HepG2 (cell line): ENCODE data around the gene NGEF. TPM values are rescaled to one million over a fixed set of nuclear protein-coding genes. Genes with fewer than 3 reads are reported as not detected.
A peak's percentile ranks its signal among the peaks of the same experiment; 100 is the strongest.

ENCODE experiments used
- BORCS8-MEF2B ChIP-seq: sonication (generic); formaldehyde crosslinking; IDR thresholded peaks from 2 replicates; pipeline ENCODE4 v1.8.0; 2022; ENCODE audit warnings: mild to moderate bottlenecking, missing genetic modification reagents
- MEIS2 ChIP-seq: sonication (generic); formaldehyde crosslinking; IDR thresholded peaks from 2 replicates; pipeline ENCODE4 v1.9.0; 2021; ENCODE audit warnings: mild to moderate bottlenecking, missing genetic modification reagents
- SIN3B ChIP-seq: fragments of 150-350 bp; IDR thresholded peaks from 2 replicates; pipeline ENCODE4 v1.6.1; 2014; ENCODE audit warnings: low read length
- SRSF9 ChIP-seq: fragments of 200-400 bp; formaldehyde crosslinking; IDR thresholded peaks from 2 replicates; pipeline ENCODE4 v1.6.1; 2018; ENCODE audit warnings: borderline replicate concordance, mild to moderate bottlenecking, low read depth, low read length; ENCODE audit not compliant: insufficient read depth, poor library complexity, severe bottlenecking
- ZFX ChIP-seq: sonication (generic); formaldehyde crosslinking; IDR thresholded peaks from 2 replicates; pipeline ENCODE4 v1.4.0; 2020; ENCODE audit warnings: mild to moderate bottlenecking, low read depth, missing genetic modification reagents, moderate library complexity
- ZIK1 ChIP-seq: sonication (generic); formaldehyde crosslinking; IDR thresholded peaks from 2 replicates; pipeline ENCODE4 v1.5.0; 2020; ENCODE audit warnings: mild to moderate bottlenecking, low read depth, missing genetic modification reagents, borderline replicate concordance
- ZNF292 ChIP-seq: sonication (generic); formaldehyde crosslinking; IDR thresholded peaks from 2 replicates; pipeline ENCODE4 v1.8.1; 2022; ENCODE audit warnings: mild to moderate bottlenecking, low read depth, missing genetic modification reagents, borderline replicate concordance
- polyA plus RNA-seq, 8 experiments: library from polyadenylated mRNA; depleted of rRNA in 3 of 8; stranded (reverse) in 7 of 8; unstranded in 1 of 8; fragments of >200 nt; fragmentation: Illumina TruSeq in 4 of 8; extraction: Trizol in 4 of 8; gene quantifications; 2 replicates each; pipeline versions ENCODE4 v1.2.1 to v1.2.3, GENCODE V29; 2011 to 2016; ENCODE audit warnings: low read depth in 4 of 8, missing spikeins in 1 of 8, mixed read lengths in 1 of 8; ENCODE audit not compliant: insufficient read depth in 1 of 8
- total RNA-seq, 5 experiments: library from RNA; depleted of rRNA; stranded (reverse); fragments of >200 nt; fragmentation: Illumina TruSeq; extraction: Trizol; gene quantifications; 2 replicates each; pipeline ENCODE4 v1.2.3, GENCODE V29; 2016; ENCODE audit warnings: low read depth in 1 of 5
- TF ChIP-seq, protein P1 (sequence below): sonication (generic); formaldehyde crosslinking; IDR thresholded peaks from 2 replicates; pipeline ENCODE4 v1.4.0; 2020; ENCODE audit warnings: mild to moderate bottlenecking, missing genetic modification reagents
- TF ChIP-seq, protein P2 (sequence below): sonication (generic); formaldehyde crosslinking; IDR thresholded peaks from 2 replicates; pipeline ENCODE4 v1.4.0; 2020; ENCODE audit warnings: missing genetic modification reagents, borderline replicate concordance
- TF ChIP-seq, protein P3 (sequence below): sonication (generic); formaldehyde crosslinking; IDR thresholded peaks from 2 replicates; pipeline ENCODE4 v1.5.1; 2020; ENCODE audit warnings: mild to moderate bottlenecking, moderate library complexity, missing genetic modification reagents
- TF ChIP-seq, protein P4 (sequence below): sonication (generic); formaldehyde crosslinking; IDR thresholded peaks from 2 replicates; pipeline ENCODE4 v1.9.0; 2021; ENCODE audit warnings: missing genetic modification reagents, borderline replicate concordance

The NGEF gene
- total and polyA plus RNA-seq, 2 of the 13 experiments (the other 11 are each of a cell fraction or from before 2014, with no cell fraction given), result 14.4 to 36.9 TPM

DNA sequence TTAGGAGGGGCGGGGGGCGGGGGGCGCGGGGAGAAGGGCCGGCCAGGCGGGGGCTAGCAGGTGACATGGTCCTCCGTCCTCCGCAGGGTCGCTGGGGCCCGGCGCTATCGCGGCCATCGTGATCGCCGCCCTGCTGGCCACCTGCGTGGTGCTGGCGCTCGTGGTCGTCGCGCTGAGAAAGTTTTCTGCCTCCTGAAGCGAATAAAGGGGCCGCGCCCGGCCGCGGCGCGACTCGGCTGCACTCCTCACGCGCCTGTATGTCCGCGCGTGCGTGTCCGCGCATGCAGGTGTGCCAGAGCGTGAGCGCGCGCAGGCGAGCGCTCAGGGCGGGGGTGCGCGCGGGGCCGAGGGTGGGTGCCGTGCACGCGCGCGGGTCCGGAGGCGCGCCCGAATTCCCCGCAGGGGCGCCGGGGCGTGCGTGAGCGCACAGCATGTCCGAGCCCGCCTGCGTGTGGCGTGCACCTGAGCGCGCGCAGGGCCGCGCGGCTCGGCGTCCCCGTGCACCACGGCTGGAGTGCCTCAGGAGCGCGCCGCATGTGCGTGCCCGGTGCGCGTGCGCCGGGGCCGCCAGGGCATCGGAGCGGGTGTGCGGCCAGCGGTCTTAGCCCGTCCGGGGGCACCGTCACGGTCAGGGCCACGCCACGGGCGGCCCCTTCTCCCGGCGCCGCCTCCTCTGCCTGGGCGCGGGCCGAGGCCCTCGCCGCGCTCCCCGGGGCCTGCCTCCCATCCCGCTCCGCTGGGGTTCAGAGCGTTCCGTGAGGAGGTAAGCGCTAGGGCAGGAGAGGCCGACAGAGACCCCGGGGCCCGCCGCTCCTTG lies 136.7 kb downstream of the NGEF start (continued):
- TF ChIP-seq, protein P1, sequence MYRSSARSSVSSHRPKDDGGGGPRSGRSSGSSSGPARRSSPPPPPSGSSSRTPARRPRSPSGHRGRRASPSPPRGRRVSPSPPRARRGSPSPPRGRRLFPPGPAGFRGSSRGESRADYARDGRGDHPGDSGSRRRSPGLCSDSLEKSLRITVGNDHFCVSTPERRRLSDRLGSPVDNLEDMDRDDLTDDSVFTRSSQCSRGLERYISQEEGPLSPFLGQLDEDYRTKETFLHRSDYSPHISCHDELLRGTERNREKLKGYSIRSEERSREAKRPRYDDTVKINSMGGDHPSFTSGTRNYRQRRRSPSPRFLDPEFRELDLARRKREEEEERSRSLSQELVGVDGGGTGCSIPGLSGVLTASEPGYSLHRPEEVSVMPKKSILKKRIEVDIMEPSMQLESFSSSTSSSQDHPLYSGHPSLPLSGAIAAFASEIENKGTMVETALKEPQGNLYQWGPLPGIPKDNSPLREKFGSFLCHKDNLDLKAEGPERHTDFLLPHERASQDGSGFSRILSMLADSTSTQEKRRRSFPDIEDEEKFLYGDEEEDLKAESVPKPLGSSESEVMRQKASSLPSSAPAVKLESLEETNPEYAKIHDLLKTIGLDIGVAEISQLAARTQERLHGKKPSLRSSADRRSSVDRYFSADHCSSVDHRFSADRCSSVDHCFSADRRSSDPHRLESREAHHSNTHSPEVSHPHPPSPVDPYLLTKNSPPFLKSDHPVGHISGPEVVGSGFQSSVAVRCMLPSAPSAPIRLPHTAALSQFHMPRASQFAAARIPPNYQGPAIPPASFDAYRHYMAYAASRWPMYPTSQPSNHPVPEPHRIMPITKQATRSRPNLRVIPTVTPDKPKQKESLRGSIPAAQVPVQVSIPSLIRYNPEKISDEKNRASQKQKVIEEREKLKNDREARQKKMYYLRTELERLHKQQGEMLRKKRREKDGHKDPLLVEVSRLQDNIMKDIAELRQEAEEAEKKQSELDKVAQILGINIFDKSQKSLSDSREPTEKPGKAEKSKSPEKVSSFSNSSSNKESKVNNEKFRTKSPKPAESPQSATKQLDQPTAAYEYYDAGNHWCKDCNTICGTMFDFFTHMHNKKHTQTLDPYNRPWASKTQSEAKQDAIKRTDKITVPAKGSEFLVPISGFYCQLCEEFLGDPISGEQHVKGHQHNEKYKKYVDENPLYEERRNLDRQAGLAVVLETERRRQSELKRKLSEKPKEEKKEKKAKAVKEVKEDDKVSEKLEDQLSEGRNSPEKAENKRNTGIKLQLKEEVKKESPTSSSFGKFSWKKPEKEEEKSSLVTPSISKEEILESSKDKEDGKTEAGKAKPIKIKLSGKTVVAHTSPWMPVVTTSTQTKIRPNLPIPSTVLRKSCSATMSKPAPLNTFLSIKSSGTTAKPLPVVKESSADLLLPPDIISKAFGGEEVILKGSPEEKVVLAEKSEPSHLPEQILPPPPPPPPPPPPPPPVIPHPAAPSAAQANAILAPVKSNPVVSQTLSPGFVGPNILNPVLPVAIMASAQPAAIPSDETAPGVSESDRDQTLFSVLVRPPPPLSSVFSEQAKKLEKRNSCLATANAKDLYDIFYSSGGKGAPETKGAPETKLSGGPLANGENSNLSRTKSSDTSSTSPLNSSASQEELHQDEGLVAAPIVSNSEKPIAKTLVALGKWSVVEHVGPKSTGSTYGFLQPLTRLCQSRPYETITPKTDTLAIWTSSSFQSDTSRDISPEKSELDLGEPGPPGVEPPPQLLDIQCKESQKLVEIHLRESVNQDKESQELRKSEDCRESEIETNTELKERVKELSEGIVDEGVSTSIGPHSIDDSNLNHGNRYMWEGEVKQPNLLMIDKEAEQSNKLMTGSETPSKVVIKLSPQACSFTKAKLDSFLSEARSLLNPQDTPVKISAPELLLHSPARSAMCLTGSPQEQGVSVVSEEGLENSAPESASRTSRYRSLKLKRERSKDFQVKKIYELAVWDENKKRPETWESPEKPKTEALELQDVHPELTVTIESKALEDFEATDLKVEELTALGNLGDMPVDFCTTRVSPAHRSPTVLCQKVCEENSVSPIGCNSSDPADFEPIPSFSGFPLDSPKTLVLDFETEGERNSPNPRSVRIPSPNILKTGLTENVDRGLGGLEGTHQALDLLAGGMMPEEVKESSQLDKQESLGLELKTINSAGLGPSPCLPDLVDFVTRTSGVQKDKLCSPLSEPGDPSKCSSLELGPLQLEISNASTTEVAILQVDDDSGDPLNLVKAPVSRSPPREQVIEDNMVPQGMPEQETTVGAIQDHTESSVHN (CRISPR knock-in tag), result no peak
- TF ChIP-seq MEIS2 (CRISPR knock-in tag) (no peak), SIN3B (no peak), ZFX (CRISPR knock-in tag) (peak; percentile 82), ZIK1 (no peak; the same call in 1 of the 2 replicates), BORCS8-MEF2B (CRISPR knock-in tag) (no peak), ZNF292 (no peak), SRSF9 (no peak)
- TF ChIP-seq, protein P2, sequence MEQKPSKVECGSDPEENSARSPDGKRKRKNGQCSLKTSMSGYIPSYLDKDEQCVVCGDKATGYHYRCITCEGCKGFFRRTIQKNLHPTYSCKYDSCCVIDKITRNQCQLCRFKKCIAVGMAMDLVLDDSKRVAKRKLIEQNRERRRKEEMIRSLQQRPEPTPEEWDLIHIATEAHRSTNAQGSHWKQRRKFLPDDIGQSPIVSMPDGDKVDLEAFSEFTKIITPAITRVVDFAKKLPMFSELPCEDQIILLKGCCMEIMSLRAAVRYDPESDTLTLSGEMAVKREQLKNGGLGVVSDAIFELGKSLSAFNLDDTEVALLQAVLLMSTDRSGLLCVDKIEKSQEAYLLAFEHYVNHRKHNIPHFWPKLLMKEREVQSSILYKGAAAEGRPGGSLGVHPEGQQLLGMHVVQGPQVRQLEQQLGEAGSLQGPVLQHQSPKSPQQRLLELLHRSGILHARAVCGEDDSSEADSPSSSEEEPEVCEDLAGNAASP, result no peak
- TF ChIP-seq, protein P3, sequence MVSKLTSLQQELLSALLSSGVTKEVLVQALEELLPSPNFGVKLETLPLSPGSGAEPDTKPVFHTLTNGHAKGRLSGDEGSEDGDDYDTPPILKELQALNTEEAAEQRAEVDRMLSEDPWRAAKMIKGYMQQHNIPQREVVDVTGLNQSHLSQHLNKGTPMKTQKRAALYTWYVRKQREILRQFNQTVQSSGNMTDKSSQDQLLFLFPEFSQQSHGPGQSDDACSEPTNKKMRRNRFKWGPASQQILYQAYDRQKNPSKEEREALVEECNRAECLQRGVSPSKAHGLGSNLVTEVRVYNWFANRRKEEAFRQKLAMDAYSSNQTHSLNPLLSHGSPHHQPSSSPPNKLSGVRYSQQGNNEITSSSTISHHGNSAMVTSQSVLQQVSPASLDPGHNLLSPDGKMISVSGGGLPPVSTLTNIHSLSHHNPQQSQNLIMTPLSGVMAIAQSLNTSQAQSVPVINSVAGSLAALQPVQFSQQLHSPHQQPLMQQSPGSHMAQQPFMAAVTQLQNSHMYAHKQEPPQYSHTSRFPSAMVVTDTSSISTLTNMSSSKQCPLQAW, result no peak
- TF ChIP-seq, protein P4, sequence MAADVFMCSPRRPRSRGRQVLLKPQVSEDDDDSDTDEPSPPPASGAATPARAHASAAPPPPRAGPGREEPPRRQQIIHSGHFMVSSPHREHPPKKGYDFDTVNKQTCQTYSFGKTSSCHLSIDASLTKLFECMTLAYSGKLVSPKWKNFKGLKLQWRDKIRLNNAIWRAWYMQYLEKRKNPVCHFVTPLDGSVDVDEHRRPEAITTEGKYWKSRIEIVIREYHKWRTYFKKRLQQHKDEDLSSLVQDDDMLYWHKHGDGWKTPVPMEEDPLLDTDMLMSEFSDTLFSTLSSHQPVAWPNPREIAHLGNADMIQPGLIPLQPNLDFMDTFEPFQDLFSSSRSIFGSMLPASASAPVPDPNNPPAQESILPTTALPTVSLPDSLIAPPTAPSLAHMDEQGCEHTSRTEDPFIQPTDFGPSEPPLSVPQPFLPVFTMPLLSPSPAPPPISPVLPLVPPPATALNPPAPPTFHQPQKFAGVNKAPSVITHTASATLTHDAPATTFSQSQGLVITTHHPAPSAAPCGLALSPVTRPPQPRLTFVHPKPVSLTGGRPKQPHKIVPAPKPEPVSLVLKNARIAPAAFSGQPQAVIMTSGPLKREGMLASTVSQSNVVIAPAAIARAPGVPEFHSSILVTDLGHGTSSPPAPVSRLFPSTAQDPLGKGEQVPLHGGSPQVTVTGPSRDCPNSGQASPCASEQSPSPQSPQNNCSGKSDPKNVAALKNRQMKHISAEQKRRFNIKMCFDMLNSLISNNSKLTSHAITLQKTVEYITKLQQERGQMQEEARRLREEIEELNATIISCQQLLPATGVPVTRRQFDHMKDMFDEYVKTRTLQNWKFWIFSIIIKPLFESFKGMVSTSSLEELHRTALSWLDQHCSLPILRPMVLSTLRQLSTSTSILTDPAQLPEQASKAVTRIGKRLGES, result no peak
